NT2/D1 (cell line): Measurements from ENCODE around the gene PXMP4.

Source experiments
- DNase-seq: peaks from one replicate; pipeline ENCODE4 v3.0.0-alpha.2; 2011; ENCODE audit warnings: low read depth, low spot score
- H3K27me3 ChIP-seq: 2 replicates; pipeline ENCODE4 v1.6.0; 2011; ENCODE audit warnings: mild to moderate bottlenecking; ENCODE audit not compliant: insufficient read length, insufficient read depth
- H3K36me3 ChIP-seq: 2 replicates; pipeline ENCODE4 v1.6.1; 2011; ENCODE audit warnings: mild to moderate bottlenecking, low read length, mixed read lengths; ENCODE audit not compliant: insufficient read depth, insufficient read length
- H3K4me1 ChIP-seq: 2 replicates; pipeline ENCODE4 v1.5.1; 2011; ENCODE audit not compliant: insufficient read depth, insufficient read length
- H3K4me3 ChIP-seq: 2 replicates; pipeline ENCODE4 v1.5.1; 2011; ENCODE audit warnings: low read depth; ENCODE audit not compliant: insufficient read length
- H3K9ac ChIP-seq: 2 replicates; pipeline ENCODE4 v1.6.0; 2011; ENCODE audit warnings: low read depth; ENCODE audit not compliant: insufficient read length
- H3K9me3 ChIP-seq: 2 replicates; pipeline ENCODE4 v1.5.1; 2011; ENCODE audit warnings: mild to moderate bottlenecking, low read length; ENCODE audit not compliant: insufficient read depth
- SUZ12 ChIP-seq: IDR thresholded peaks from 2 replicates; pipeline ENCODE4 v1.6.1; 2011; ENCODE audit not compliant: insufficient read length, insufficient read depth; ENCODE audit errors: extremely low read depth
- YY1 ChIP-seq: IDR thresholded peaks from 2 replicates; pipeline ENCODE4 v1.6.1; 2011; ENCODE audit not compliant: insufficient read length, insufficient read depth
- ZNF274 ChIP-seq: IDR thresholded peaks from 2 replicates; pipeline ENCODE4 v1.6.1; 2011; ENCODE audit warnings: mild to moderate bottlenecking, low read depth, low read length

Gene PXMP4

GRCh38 chr20:33655164-33655563 is 64.9 kb downstream of the PXMP4 start:
- Histone ChIP-seq H3K4me3 (no peak overlapping the region), H3K9ac (no peak overlapping the region)

GRCh38 chr20:33654680-33655161 is 65.4 kb downstream of the PXMP4 start:
- Histone ChIP-seq H3K9me3 (no peaks in the 10 kb centered on the region), H3K27me3 (no peaks in the 10 kb centered on the region), H3K4me1 (peaks cover 2% of the 10 kb centered on the region), H3K4me3 (no peak overlapping the region), H3K9ac (no peak overlapping the region), H3K36me3 (peaks cover 48% of the 10 kb centered on the region)
- no peak for DNase-seq
- no peak for TF ChIP-seq SUZ12
- no peak for TF ChIP-seq ZNF274
- TF ChIP-seq YY1: no peak

More at GRCh38 chr20:33655164-33655563, 64.9 kb downstream of the PXMP4 start:
- Histone ChIP-seq H3K36me3 (peaks cover 53% of the 10 kb centered on the region), H3K4me1 (peaks cover 2% of the 10 kb centered on the region), H3K9me3 (no peaks in the 10 kb centered on the region), H3K27me3 (no peaks in the 10 kb centered on the region)
- no peak for TF ChIP-seq SUZ12
- no peak for TF ChIP-seq ZNF274
- no peak for TF ChIP-seq YY1
- no peak for DNase-seq

DNA sequence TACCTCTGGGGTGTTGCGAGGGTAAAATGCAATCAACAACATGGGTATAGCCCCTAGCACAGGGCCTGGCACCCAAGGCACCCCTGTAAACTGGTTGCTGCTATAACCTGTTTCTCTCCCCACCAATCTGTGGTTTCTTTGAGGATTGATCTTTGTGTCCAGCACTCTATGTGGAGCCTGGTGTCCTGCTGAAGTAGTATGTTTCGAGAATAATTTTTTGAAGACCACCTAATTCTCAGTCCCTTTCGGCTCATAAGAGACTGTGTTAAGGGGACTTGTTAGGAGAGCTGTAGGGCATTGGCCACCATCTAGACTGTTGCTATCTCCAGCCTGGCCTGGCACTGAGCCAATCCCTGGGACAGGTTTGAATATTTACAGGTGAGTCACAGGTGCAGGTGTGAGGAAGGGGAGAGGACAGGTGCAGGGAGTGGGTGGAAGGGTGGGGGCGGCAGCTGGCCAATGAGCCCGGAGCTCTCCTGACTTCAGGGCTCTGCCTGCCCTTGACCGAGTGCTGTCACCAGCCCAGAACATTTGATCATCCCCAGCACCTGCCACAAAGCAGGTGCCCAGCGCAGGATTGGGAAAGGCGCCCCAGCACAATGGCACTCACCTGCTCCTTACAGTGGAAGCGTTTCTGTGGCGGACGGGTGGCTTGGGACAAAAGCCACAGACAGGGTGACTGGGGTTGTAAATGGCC is 66.1 kb downstream of the PXMP4 start:
- no peak for TF ChIP-seq YY1
- TF ChIP-seq ZNF274: no peak
- TF ChIP-seq SUZ12: no peak
- no peak overlapping the region for H3K4me3 ChIP-seq
- H3K36me3 ChIP-seq: peaks cover 42% of the 10 kb centered on the region
- no peak for DNase-seq
- H3K4me1 ChIP-seq: peaks cover 7% of the 10 kb centered on the region
- no peak overlapping the region for H3K9ac ChIP-seq
- no peaks in the 10 kb centered on the region for H3K27me3 ChIP-seq
- no peaks in the 10 kb centered on the region for H3K9me3 ChIP-seq

GRCh38 chr20:33653218-33653899 is 66.8 kb downstream of the PXMP4 start:
- TF ChIP-seq ZNF274 (no peak), YY1 (no peak), SUZ12 (no peak)
- DNase-seq: no peak
- no peak overlapping the region for H3K9ac ChIP-seq
- peaks cover 35% of the 10 kb centered on the region for H3K36me3 ChIP-seq
- peaks cover 7% of the 10 kb centered on the region for H3K4me1 ChIP-seq
- no peaks in the 10 kb centered on the region for H3K27me3 ChIP-seq
- H3K4me3 ChIP-seq: no peak overlapping the region
- no peaks in the 10 kb centered on the region for H3K9me3 ChIP-seq
